Neural progenitor cell (in vitro differentiated cells): ENCODE measurements around the gene GPC4. TPM values are rescaled to one million over a fixed set of nuclear protein-coding genes. Genes with fewer than 3 reads are reported as not detected.
"Not testable (repeated sequence)": the region's sequence is repeated elsewhere in the genome, so short reads cannot be mapped to it uniquely, and the experiment has no call there.

Source experiments
- DNase-seq: peaks from one replicate; pipeline ENCODE4 v3.0.0-alpha.2; 2016; ENCODE audit warnings: low spot score
- H2AFZ ChIP-seq: fragments of 200-600 bp; sonication (generic); replicated peaks from 2 replicates; pipeline ENCODE4 v1.6.1; 2016; ENCODE audit warnings: antibody characterized with exemption
- H3F3A ChIP-seq: fragments of 200-600 bp; sonication (generic); 2 replicates; pipeline ENCODE4 v1.6.1; 2016; ENCODE audit warnings: antibody characterized with exemption, low read depth
- H3K27ac ChIP-seq: fragments of 200-600 bp; sonication (generic); 2 replicates; pipeline ENCODE4 v1.5.1; 2016; ENCODE audit warnings: mild to moderate bottlenecking
- H3K27me3 ChIP-seq: fragments of 200-600 bp; sonication (generic); 2 replicates; pipeline ENCODE4 v1.6.1; 2016; ENCODE audit warnings: mild to moderate bottlenecking, moderate library complexity
- H3K36me3 ChIP-seq: fragments of 200-600 bp; sonication (generic); 2 replicates; pipeline ENCODE4 v1.5.1; 2016
- H3K4me1 ChIP-seq: fragments of 200-600 bp; sonication (generic); 2 replicates; pipeline ENCODE4 v1.6.1; 2016; ENCODE audit warnings: mixed run types
- H3K4me2 ChIP-seq: fragments of 200-600 bp; sonication (generic); 2 replicates; pipeline ENCODE4 v1.6.1; 2016
- H3K4me3 ChIP-seq: fragments of 200-600 bp; sonication (generic); 2 replicates; pipeline ENCODE4 v1.5.1; 2016
- H3K79me2 ChIP-seq: fragments of 200-600 bp; sonication (generic); 2 replicates; pipeline ENCODE4 v1.6.1; 2016; ENCODE audit warnings: low read depth
- H3K9ac ChIP-seq: fragments of 200-600 bp; sonication (generic); 2 replicates; pipeline ENCODE4 v1.6.1; 2016
- H3K9me3 ChIP-seq: fragments of 200-600 bp; sonication (generic); 2 replicates; pipeline ENCODE4 v1.5.1; 2016; ENCODE audit warnings: low read depth
- H4K20me1 ChIP-seq: fragments of 200-600 bp; sonication (generic); 2 replicates; pipeline ENCODE4 v1.6.1; 2016; ENCODE audit warnings: low read depth
- H3K27ac Mint-ChIP-seq: 3 replicates; pipeline ENCODE4 v1.8.0; 2021; ENCODE audit warnings: mixed read lengths
- H3K27me3 Mint-ChIP-seq: 2 replicates; pipeline ENCODE4 v1.8.0; 2022; ENCODE audit warnings: low read depth, mild to moderate bottlenecking, inconsistent platforms, moderate library complexity, mixed read lengths; ENCODE audit not compliant: insufficient read depth
- H3K36me3 Mint-ChIP-seq: 3 replicates; pipeline ENCODE4 v1.8.0; 2021; ENCODE audit warnings: mixed read lengths
- H3K4me1 Mint-ChIP-seq: 3 replicates; pipeline ENCODE4 v1.8.0; 2021; ENCODE audit warnings: mixed read lengths
- H3K4me3 Mint-ChIP-seq: 3 replicates; pipeline ENCODE4 v1.8.0; 2021; ENCODE audit warnings: mild to moderate bottlenecking, moderate library complexity, mixed read lengths
- H3K9me3 Mint-ChIP-seq: 3 replicates; pipeline ENCODE4 v1.8.0; 2020; ENCODE audit warnings: mixed read lengths
- CTCF ChIP-seq: fragments of 200-600 bp; sonication (generic); IDR thresholded peaks from 2 replicates; pipeline ENCODE4 v1.5.1; 2017; ENCODE audit warnings: antibody characterized with exemption, mild to moderate bottlenecking
- EZH2 ChIP-seq: fragments of 200-600 bp; sonication (generic); IDR thresholded peaks from 2 replicates; pipeline ENCODE4 v1.6.1; 2017; ENCODE audit warnings: antibody characterized with exemption, mild to moderate bottlenecking, moderate library complexity
- EZH2phosphoT487 ChIP-seq: fragments of 200-600 bp; sonication (generic); IDR thresholded peaks from 2 replicates; pipeline ENCODE4 v1.6.1; 2017; ENCODE audit warnings: antibody characterized with exemption
- total RNA-seq: library from RNA; depleted of rRNA; stranded (reverse); fragments of >200 nt; gene quantifications from 2 replicates; pipeline ENCODE4 v1.2.3, GENCODE V29; 2015; ENCODE audit warnings: low replicate concordance

Gene GPC4
- total RNA-seq, 1 donor from 2014 or later = 23.6 TPM

- Histone ChIP-seq H3F3A (no peaks in the 10 kb centered on the region), H3K27me3 (no peaks in the 10 kb centered on the region), H3K27ac (no peak overlapping the region), H3K9ac (no peak overlapping the region), H3K9me3 (no peaks in the 10 kb centered on the region), H3K36me3 (no peaks in the 10 kb centered on the region), H3K4me3 (no peak overlapping the region), H3K4me1 (no peaks in the 10 kb centered on the region), H3K79me2 (peaks cover 32% of the 10 kb centered on the region), H3K4me2 (no peak overlapping the region), H2AFZ (no peak overlapping the region), H4K20me1 (no peaks in the 10 kb centered on the region)
- peaks cover 15% of the 10 kb centered on the region for H3K36me3 Mint-ChIP-seq
- peaks cover 31% of the 10 kb centered on the region for H3K4me1 Mint-ChIP-seq
- H3K4me3 Mint-ChIP-seq = no peak overlapping the region
- DNase-seq = no peak
- H3K27ac Mint-ChIP-seq = peak overlapping the region; percentile 18
- TF ChIP-seq EZH2phosphoT487 = no peak
- no peak for TF ChIP-seq EZH2
- TF ChIP-seq CTCF = no peak
- no peaks in the 10 kb centered on the region for H3K9me3 Mint-ChIP-seq
- no peaks in the 10 kb centered on the region for H3K27me3 Mint-ChIP-seq
Measured at GRCh38 chrX:133325422-133325821, 89.9 kb downstream of the GPC4 start.

GRCh38 chrX:133323431-133323830 is 91.9 kb downstream of the GPC4 start:
- Histone ChIP-seq H3K36me3 (no peaks in the 10 kb centered on the region), H2AFZ (no peak overlapping the region), H3K27me3 (no peaks in the 10 kb centered on the region), H3K4me2 (no peak overlapping the region), H3K27ac (no peak overlapping the region), H4K20me1 (no peaks in the 10 kb centered on the region), H3K79me2 (peaks cover 20% of the 10 kb centered on the region), H3K4me1 (no peaks in the 10 kb centered on the region), H3K9me3 (no peaks in the 10 kb centered on the region), H3K4me3 (no peak overlapping the region), H3F3A (no peaks in the 10 kb centered on the region), H3K9ac (no peak overlapping the region)
- TF ChIP-seq CTCF (no peak), EZH2phosphoT487 (no peak), EZH2 (no peak)
- Mint-ChIP-seq H3K4me3 (no peak overlapping the region), H3K36me3 (peaks cover 15% of the 10 kb centered on the region), H3K27ac (no peak overlapping the region), H3K4me1 (peaks cover 30% of the 10 kb centered on the region), H3K27me3 (no peaks in the 10 kb centered on the region), H3K9me3 (no peaks in the 10 kb centered on the region)
- DNase-seq = no peak

- not testable (repeated sequence) for H4K20me1 ChIP-seq, H3K36me3 ChIP-seq, H2AFZ ChIP-seq, H3K9me3 ChIP-seq, H3K4me2 ChIP-seq, H3F3A ChIP-seq, H3K27me3 ChIP-seq, H3K4me3 ChIP-seq, H3K27ac ChIP-seq, H3K4me3 Mint-ChIP-seq, H3K27ac Mint-ChIP-seq, DNase-seq, H3K27me3 Mint-ChIP-seq, H3K9ac ChIP-seq, H3K9me3 Mint-ChIP-seq, H3K4me1 ChIP-seq
- Mint-ChIP-seq H3K36me3 (peaks cover 15% of the 10 kb centered on the region), H3K4me1 (peaks cover 28% of the 10 kb centered on the region)
- peaks cover 15% of the 10 kb centered on the region for H3K79me2 ChIP-seq
Measured at GRCh38 chrX:133322269-133322668, 93.0 kb downstream of the GPC4 start.

- H3K9me3 ChIP-seq = no peaks in the 10 kb centered on the region
- H3K9me3 Mint-ChIP-seq = no peaks in the 10 kb centered on the region
Measured at GRCh38 chrX:133321451-133321850, 93.8 kb downstream of the GPC4 start.

More at GRCh38 chrX:133321451-133321850, 93.8 kb downstream of the GPC4 start:
- Histone ChIP-seq H2AFZ (no peak overlapping the region), H3K9ac (no peak overlapping the region), H3K27me3 (no peaks in the 10 kb centered on the region), H4K20me1 (no peaks in the 10 kb centered on the region), H3K4me2 (no peak overlapping the region), H3F3A (no peaks in the 10 kb centered on the region), H3K4me1 (no peaks in the 10 kb centered on the region), H3K79me2 (peaks cover 7% of the 10 kb centered on the region), H3K27ac (no peak overlapping the region), H3K36me3 (no peaks in the 10 kb centered on the region), H3K4me3 (no peak overlapping the region)
- TF ChIP-seq EZH2 (no peak), EZH2phosphoT487 (no peak), CTCF (no peak)
- Mint-ChIP-seq H3K4me3 (no peak overlapping the region), H3K27ac (no peak overlapping the region), H3K4me1 (peaks cover 28% of the 10 kb centered on the region), H3K27me3 (no peaks in the 10 kb centered on the region), H3K36me3 (peaks cover 15% of the 10 kb centered on the region)
- DNase-seq = no peak
